ENCODE results near the gene NECAB2.

DNA sequence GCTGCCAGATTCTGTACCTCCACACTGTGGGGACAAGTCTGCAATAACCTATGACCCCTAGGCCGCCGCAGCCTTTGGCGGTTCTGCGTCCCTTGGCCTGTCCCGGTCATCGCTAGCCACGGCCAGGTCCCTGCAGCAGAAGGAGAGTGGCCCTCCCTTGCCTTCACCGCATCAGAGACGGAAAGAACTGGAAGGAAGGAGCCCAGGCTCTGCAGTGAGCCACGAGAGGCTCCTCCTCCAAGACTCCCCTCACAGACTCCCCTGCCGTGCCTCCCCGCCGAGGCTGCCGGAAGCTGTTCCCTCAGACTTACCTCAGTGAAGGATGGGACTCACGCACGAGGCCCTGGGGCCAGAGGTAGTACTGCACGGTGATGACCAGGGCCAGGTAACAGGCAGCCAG is 63.5 kb downstream of the NECAB2 start:
- TF ChIP-seq, protein P1, sequence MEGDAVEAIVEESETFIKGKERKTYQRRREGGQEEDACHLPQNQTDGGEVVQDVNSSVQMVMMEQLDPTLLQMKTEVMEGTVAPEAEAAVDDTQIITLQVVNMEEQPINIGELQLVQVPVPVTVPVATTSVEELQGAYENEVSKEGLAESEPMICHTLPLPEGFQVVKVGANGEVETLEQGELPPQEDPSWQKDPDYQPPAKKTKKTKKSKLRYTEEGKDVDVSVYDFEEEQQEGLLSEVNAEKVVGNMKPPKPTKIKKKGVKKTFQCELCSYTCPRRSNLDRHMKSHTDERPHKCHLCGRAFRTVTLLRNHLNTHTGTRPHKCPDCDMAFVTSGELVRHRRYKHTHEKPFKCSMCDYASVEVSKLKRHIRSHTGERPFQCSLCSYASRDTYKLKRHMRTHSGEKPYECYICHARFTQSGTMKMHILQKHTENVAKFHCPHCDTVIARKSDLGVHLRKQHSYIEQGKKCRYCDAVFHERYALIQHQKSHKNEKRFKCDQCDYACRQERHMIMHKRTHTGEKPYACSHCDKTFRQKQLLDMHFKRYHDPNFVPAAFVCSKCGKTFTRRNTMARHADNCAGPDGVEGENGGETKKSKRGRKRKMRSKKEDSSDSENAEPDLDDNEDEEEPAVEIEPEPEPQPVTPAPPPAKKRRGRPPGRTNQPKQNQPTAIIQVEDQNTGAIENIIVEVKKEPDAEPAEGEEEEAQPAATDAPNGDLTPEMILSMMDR (IDR thresholded peaks at IDR 0.05) = no peak
- TF ChIP-seq POLR2A (IDR thresholded peaks at IDR 0.05) = no peak
